Measurements from ENCODE around the gene CORO2A.
"Not testable (repeated sequence)": the region's sequence is repeated elsewhere in the genome, so short reads cannot be mapped to it uniquely, and the experiment has no call there.

The CORO2A gene

DNA sequence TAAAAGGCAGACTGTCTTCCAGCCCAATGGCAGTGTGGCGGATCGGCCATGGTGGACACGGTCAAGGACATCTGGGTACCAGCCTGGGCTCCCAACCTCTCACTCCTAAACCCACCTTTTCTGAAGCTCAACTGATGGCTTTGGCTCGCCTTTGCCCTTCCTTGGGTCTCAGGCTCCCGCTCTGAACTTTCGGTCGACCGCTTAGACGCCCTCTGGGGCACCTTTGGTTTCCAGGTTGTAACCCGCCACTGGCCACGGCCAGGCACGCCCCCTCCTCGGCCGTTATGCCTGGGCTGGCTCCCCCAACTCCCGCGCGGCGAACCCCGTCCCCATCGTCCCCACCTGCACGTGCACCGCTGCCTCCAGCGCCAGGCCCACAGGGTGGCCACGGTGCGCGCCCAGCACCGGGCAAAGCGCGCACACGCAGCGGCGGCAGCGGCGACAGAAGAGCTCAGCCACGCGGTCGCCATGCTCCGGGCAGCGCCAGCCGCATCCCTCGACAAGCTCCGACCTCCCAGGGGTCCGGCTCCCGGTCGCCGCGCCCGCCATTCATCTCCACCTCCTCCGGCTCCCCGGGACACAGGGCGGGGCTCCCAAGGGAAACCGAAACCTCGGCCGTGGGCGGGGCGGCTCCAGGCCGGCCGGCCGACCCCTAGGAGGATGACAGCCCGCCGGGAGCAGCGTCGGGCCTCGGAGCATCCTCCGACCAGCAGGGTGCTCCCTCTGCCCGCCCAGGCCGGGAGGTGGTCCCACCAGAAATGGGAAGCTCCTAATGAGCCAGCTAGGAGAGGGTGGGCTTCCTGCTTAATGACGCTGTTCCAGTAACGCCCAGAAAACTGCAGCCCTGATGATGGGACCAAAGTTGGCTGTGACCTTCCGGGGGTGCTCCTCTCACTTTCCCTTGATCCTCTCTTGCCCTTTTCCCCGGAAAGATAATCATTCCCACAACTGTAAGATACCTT is 73.5 kb downstream of the CORO2A start, which contains the start of gene TRIM14:
TRIM14 (minus strand) TSS at position 583 of the 962 bp plus-strand sequence; CDS start at position 549, 34 bp downstream.
- peak in 20 of 56 donors; percentile 9 to 54 (median 29) for DNase-seq

DNA sequence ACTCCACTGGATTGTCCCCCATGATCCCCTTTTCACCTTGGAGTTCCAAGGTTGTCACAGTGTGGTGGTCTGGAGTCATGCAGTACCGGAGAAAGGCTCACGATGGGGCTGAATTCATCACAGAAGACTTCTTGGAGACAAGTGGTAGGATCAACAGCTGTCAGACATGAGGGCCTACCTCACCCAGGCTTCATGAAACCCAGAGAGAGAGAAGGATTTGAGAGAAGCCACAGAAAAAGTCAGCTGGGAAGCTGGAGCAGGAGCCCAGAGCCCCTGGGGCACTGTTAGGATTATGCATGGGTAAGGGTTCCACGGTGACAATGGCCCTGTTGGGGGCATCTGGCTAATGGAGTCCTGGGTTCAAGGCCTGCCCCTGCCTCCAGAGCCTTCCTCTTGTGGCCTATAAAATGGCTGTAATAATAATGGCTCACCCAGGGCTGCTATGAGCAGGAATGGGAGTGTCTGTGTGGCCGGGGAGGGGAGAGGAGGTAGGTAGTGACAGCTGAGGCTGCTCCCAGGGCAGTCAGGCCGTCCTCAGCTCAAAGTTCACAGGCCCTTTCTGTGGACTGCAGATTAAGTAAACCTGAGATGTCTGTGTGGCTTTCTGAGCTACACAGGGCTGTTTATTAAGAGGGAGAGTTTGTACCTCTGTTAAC is 74.3 kb downstream of the CORO2A start:
- no peak for DNase-seq

DNA sequence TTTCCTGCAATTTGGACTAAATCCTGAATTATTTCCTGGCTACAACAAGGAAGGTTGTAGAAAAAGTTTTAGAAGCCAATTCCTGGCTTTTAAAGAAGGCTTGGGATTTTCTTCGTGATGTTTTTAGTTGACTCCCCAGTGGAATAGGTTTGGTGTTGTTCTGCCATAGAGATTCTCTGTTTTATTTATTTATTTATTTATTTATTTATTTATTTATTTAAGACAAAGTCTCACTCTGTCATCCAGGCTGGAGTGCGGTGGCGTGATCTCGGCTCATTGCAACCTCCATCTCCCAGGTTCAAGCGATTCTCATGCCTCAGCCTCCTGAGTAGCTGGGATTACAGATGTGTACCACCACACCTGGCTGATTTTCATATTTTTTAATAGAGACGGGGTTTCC is 75.3 kb downstream of the CORO2A start:
- DNase-seq = not testable (repeated sequence)

DNA sequence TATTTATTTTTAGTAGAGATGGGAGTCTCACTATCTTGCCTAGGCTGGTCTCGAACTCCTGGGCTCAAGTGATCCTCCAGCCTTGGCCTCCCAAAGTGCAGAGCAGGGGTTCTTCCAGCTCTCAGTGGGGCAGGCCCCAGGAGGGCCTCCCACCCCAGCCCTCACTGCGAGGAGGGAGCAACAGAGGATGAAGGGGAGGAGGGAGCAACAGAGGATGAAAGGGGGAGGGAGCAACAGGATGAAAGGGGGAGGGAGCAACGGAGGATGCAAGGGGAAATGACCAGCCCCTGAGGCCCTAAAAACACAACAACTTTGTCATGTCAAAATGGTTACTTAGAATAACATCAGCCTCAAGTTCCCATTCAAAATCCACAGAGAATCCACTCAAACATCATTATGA is 83.4 kb downstream of the CORO2A start:
- DNase-seq = no peak

DNA sequence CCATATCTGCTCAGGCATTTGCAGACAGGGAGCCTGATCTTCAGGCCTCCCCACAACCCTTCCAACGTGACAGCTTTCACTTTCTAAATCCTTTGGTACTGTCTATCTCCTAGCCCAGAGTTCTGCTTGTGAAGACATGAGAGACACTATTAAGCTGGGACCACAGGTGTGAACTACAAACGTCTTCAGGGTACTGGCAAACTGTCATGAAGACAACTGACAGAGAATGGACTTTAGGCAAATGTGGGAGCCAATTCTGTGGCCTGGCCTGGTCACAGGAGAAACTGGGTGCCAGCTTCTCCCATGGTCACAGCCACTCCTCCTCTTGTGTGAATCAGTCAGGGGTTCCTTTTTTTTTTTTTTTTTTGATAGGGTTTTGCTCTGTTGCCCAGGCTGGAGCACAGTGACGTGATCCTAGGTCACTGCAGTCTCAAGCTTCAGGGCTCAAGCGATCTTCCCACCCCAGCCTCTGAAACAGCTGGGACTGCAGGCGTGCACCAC is 83.9 kb downstream of the CORO2A start:
- no peak for DNase-seq

DNA sequence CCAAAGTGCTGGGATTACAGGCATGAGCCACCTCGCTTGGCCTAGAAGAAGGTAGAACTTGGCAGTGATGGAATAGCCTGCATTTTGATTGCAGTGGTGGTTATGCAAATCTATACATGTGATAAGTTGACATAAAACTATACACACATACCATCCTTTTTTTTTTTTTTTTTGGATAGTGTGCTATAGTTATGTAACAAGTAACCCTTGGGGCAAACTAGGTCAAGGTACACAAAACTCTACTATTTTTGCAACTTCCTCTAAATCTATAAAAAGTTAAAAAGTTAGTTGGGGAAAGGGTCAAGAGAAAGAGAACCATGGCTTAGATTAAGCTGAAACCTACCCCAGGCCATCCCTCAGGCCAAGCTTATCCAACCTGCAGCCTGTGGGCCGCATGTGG is 84.5 kb downstream of the CORO2A start:
- no peak for DNase-seq

DNA sequence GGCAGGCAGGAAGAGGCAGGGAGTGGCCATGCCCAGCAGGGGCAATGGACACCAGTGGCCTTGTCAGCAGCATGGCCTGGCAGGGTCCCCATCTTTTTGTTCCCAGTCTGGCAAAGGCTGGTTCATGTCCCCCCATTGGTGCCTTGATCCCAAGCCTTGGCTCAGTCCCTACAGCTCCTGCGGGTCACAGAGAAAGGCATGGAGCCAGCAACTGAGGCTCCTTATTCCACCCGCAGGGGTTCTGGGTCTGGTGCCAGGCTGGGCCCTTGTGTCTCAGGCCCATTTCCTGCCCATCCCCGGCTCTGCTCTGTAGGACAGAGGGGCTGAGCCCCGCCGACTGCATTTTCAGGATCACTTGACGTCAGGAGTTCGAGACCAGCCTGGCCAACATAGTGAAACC is 87.4 kb downstream of the CORO2A start:
- no peak for DNase-seq

DNA sequence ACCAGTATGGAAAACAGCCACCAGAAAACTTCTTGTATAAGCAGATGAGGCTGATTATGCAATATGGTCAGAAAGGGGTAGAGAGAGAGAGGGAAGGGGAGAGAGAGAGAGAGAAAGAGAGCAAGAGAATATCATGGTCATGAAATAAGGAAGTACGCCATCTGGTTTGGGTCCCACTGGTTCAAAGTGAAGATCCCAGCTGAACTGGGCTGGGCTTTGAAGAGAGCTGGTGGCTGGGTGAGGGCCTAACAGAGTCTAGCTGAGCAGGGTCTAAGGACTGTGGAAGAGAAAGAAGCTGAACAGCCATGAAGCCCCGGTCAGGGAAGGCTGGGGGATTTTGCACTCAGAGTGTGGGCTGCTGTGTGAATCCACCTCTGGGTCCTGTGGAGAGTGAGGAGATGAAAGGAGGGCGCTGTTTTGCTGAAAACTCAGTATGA is 88.0 kb downstream of the CORO2A start:
- no peak for DNase-seq

DNA sequence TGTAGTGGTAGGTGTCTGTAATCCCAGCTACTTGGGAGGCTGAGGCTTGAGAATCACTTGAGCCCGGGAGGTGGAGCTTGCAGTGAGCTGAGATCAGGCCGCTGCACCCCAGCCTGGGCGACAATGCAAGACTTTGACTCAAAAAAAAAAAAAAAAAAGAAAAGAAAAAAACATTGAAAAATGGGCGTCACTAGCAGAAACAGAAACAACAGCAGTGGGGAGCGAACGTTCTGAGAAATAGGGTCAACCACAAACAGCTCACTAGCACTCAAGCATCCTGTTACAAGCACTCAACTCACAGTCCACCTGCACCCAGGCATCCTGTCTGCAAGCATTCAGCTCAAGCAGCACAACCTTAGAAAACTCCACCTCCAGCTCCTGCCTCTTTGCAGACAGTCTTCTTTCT is 90.6 kb downstream of the CORO2A start:
- DNase-seq = no peak

DNA sequence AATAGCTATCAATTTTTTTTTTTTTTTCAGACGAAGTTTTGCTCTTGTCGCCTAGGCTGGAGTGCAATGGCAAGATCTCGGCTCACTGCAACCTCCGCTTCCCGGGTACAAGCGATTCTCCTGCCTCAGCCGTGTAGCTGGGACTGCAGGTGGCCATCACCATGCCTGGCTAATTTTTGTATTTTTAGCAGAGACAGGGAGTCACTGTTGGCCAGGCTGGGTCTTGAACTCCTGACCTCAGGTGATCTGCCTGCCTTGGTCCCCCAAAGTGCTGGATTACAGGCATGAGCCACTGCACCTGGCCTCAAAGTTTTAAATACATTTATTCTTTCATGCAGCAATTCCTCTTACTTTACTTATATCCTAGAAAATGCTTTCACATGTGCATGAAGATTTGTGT is 91.0 kb downstream of the CORO2A start:
- DNase-seq = no peak

DNA sequence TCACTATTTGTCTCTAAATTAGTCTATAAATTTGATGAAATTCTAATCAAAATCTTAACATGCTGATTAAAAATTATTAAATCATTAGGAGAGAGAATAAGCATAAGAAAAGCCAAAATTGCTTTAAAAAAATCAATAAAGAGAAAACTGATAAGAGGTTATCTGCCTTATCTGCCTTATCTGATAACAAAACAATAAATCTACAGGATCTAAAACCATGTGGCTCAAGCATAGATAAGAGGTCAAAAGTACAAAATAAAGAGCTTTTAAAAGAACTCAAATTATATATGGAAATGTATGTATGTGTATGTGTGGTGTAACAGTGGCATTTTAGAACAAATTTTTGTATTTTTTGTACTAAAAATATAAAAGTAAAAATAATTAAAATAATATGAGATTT is 92.0 kb downstream of the CORO2A start:
- no peak for DNase-seq

DNA sequence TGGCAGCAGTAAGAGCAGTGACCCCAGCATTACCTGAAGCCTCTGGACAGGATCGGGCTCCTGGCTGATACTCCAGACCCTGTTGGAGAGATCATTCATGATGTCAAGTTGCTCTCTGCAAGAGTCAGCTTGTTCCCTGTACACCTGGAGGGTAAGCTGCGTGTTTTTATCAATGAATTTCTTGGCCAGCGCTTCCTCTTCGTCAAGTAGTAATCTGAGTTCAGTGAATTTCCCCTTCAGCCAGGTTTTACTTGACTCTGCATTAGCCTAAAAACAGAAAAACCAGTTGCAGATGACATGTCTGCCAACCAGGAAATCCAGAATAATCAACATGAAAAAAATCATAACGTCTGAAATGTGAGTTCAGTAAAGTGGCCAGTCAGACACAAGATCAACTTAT is 92.5 kb downstream of the CORO2A start:
- DNase-seq = no peak

DNA sequence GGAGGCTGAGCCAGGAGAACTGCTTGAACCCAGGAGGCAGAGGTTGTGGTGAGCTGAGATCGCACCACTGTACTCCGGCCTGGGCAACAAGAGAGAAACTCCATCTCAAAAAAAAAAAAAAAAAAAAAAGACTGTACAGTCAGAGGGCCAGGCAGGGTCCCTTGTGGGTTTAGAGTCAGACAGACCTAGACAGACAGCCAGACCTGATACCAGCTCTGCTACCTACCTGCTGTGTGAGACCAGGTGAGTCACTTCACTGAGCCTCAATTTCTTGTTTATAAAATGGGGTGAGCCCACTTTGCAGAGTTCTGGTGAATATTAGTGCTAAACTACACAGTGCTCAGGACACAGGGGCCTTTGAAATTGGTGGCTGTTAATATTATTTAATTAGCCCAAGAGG is 93.1 kb downstream of the CORO2A start:
- no peak for DNase-seq

DNA sequence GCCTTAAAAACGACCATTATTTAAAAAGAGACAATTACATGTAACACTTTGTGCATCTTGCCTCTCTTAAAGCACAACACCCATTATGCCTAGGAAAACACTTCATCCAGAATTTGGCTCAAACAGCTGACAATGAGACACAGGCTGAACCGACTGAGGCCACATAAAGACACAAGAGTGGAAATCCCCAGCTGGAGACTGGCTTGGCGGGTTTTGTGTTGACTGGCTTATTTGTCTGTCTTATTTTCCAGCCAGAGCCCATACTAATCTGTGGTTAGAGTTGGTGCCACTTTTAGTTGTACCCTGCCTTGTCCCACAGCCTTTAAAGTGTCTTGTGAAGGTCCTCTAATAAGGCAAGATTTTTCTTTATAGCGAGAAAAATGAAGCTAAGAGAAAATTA is 94.6 kb downstream of the CORO2A start:
- DNase-seq = no peak

DNA sequence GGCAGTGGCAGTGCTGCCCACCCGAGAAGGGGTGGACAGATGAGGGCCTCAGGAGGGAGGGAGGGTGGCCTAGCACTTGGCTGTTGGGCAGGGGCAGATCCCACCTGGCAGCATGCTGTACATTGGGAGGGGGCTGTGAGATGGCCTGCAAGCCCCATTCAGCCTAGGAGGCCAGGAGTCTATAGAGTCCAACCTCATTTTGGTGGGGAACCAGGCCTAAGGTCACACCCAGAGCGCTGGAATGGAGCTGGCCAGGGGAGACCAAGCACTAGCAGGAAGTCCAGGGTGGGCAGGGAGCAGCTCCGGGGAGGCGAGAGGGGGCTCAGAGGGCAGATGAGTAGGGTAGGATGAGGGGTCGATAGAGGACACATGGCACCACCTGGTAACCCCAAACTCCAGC is 96.3 kb downstream of the CORO2A start:
- no peak for DNase-seq

DNA sequence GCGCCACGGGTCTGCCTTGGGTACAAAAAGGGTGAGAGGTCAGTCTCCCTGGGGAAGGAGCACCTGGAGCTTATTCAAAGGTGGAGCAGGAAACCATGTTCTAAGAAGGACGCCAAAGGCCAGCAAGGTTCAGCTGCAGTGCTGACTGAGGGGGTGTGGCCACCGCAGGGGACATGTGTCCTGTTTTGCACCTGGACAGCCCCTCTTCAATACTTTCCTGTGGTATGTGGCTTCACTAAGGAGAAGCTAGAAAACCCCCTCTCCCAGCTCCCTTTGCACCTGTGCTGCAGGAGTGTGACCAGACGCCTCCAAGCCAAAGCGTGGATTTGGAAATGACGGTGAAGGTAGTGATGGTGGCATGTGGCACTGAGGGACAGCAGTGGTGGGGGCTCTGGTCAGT is 97.0 kb downstream of the CORO2A start:
- no peak for DNase-seq

DNA sequence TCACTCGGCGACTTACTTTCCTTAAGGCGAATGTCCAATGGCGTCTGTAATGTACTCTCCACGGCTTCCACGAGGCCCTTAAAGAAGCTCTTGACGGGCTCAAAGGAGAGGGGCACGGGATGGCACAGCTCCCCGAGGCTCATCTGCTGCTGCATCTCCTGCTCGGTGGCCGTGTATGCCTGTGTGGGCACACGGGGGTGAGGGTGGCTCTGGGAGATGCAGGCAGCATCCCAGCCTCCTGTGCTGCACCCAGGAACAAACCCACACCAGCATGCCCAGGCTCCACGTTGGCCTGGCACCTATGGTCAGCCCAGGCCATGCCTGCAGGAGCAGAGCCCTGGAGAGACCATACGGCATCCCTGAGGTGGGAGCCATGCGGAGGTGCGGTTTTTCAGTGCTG is 97.6 kb downstream of the CORO2A start:
- DNase-seq = no peak

DNA sequence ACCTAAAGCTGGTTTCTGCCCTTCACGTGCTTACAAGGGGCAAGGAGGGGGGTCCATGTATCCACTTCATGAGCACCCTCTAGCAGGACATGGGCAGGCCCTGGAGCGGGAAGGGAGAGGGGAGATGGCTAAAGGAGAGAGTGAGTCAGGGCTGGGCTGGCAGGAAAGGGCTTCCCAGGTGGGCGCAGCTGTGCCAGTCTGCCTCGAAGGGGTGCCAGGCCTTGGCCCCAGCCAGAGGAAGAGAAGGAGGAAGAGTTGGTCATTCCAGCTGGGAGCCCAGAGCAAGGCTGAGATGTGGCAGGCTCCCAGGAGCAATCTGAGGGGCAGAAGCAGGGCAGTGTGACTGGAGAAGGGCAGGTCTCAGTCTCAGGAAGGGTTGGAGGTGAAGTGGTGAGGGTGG is 98.1 kb downstream of the CORO2A start:
- no peak for DNase-seq

DNA sequence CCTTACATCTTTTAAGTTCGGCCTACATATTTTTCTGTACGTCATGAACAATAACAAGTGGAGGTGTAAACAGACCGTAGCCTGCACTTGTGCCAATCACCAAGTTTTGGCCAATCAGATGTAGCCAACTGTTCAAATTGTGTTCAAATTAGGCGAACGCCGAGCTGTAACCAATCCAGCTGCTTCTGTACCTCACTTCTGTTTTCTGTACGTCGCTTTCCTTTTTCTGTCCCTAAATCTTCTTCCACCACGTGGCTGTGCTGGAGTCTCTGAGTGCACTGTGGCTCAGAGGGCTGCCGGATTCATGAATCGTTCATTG is 99.9 kb downstream of the CORO2A start:
- DNase-seq = peak in 3 of 56 donors; percentile 38 to 47 (median 44)

DNA sequence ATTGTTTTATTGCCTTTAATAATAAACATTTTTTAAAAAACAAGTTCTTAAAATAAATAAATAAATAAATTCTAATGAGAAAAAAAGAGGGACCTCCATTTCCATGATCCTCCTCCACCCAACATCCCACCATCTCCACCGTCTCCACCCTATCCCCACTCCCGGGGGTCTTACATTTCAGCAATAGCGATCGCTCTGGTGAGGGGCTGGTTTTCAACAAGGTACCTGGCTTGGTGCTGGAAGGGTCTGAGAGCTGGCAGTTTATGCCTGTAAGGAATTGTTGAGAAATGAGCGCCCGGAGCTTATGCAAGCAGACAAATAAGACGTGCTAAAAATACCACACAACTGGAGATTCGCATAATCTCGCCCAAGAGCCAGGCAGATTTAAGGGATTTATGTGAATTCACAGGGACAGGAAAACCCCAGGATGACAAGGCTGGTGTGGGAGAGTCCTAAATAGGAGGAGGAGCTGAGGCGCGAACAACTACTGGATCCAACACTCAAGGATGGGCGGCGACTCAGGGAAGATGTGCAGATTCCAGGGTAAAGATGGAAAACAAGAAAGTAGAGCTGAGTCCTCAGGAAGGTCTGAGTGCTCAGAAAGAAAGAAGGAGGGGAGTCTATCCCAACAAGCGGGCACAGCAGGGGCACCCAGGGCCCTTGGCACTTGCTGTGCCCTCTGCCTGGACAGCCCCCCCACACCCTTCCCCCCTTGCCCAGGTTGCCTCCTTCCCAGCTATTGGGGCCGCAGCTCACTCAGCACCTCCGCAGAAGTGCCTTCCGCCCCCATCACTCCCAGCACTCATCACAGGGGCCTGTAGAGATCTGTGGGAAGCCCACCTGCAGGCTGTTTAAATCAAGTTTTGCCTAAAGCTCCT is 100.5 kb downstream of the CORO2A start:
- peak in 23 of 56 donors; percentile 8 to 70 (median 31) for DNase-seq

DNA sequence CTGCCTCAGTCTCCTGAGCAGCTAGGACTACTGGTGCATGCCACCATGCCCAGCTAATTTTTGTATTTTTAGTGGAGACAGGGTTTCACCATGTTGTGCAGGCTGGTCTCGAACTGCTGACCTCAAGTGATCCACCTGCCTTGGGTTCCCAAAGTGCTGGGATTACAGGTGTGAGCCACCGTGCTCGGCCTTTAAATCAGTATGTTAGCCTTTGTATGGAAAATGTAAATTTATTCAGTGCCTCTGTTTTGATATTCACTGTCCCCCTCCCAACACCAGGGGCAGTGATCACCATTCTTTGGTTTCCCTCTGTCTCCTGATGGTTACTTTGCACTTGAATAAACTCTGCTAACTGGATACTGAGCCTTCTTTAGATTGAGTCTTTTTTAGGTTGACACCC is 101.8 kb downstream of the CORO2A start:
- not testable (repeated sequence) for DNase-seq

All from amygdala (tissue), 56 donors.